Tibial artery (tissue), 4 donors: ENCODE measurements around the gene TBX20.
"Not testable (repeated sequence)": the region's sequence is repeated elsewhere in the genome, so short reads cannot be mapped to it uniquely, and the experiment has no call there.

Experiments used
- DNase-seq, 2 donors: peaks; one replicate each; pipeline ENCODE4 v3.0.0-alpha.2; 2019
- H3K27ac ChIP-seq, 2 donors: fragments of 200-600 bp; sonication (generic) in 1 of 2; 1 replicate in 1 of 2; 2 replicates in 1 of 2; pipeline ENCODE4 v1.5.1; 2018 to 2019; ENCODE audit warnings: mild to moderate bottlenecking in 1 of 2
- H3K27me3 ChIP-seq, 2 donors: fragments of 200-600 bp; sonication (generic) in 1 of 2; one replicate each; pipeline versions ENCODE4 v1.5.1 to v1.6.0; 2016 to 2019
- H3K36me3 ChIP-seq, 3 donors: fragments of 200-600 bp; sonication (generic) in 2 of 3; one replicate each; pipeline ENCODE4 v1.5.1; 2016 to 2019; ENCODE audit warnings: mild to moderate bottlenecking in 2 of 3
- H3K4me1 ChIP-seq, 4 donors: fragments of 200-600 bp; sonication (generic) in 2 of 4; 1 replicate in 3 of 4; 2 replicates in 1 of 4; pipeline ENCODE4 v1.5.1; 2016 to 2019
- H3K4me3 ChIP-seq, 2 donors: fragments of 200-600 bp; sonication (generic) in 1 of 2; 1 replicate in 1 of 2; 2 replicates in 1 of 2; pipeline ENCODE4 v1.5.1; 2018 to 2019; ENCODE audit warnings: mild to moderate bottlenecking in 2 of 2
- H3K9me3 ChIP-seq, 3 donors: fragments of 200-600 bp; sonication (generic) in 1 of 3; one replicate each; pipeline ENCODE4 v1.5.1; 2016 to 2019
- intact Hi-C: fragments of 100-400 bp; cut with DNase I; formaldehyde crosslinking; loops from one replicate; pipeline ENCODE4 v1.15.0; 2023; ENCODE audit warnings: low total_unique reads

Gene TBX20

DNA sequence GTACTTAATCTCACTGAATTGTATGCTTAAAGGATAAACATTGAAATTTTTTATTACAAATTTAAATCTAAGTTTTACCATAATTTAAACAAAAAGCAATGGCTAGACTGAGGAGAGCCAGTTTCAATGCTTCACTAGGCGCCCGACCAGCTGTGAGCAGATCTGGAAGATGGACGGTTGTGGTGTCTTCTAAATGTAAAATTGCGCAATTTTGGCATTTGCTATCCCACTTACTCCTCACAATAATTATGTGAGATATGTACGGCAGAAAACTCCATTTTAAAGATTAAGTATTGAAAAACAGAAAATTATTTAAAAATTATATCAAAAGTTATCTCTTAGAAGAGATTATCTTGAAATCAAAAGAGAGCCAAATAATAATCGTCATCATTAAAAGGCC, 73.2 kb downstream of the TBX20 start:
- H3K27me3 ChIP-seq, H3K27ac ChIP-seq, DNase-seq, H3K4me3 ChIP-seq, H3K36me3 ChIP-seq, intact Hi-C loops, H3K9me3 ChIP-seq, H3K4me1 ChIP-seq: not testable (repeated sequence)

DNA sequence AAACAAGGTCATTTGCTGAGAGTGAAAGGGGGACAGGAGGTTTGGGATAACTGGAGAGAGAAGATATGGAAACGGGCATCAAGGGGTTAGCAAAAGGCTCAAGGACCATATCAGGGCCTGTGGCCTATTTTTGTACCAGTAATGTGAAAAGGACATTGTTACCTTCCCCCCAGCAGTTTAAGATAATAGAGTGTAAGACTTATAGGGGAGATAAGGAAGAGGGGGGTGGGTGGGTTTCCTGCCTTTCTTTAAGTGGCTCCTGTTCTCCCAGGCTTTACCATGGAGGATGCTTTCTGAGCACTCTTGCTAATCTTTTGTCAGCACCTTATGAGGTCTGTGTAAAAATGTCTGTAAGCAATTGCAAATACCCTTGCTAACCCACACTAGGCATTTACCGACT, 80.7 kb downstream of the TBX20 start:
- H3K27ac ChIP-seq, H3K4me3 ChIP-seq: not testable (repeated sequence)

DNA sequence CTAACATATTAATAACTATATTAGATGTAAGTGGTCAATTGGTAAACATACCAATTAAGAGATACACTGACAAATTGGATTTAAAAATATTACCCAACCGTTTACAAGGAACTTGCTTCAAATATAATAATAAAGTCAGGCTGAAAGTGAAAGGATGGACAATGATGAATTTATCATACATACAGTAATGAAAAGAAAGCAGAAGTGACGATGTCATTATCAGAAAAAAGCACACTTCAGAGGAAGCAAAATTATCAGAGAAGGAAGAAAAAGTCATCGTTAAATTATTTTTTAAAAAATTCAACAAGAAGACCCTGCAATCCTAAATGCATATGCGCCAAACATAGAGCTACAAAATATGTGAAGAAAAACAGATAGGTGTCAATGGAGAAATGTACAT, 81.8 kb downstream of the TBX20 start:
- H3K4me3 ChIP-seq, H3K27ac ChIP-seq, DNase-seq, H3K4me1 ChIP-seq, H3K27me3 ChIP-seq, intact Hi-C loops, H3K9me3 ChIP-seq, H3K36me3 ChIP-seq: not testable (repeated sequence)

More for the DNA sequence above, 80.7 kb downstream of the TBX20 start:
- H3K27me3 ChIP-seq, H3K9me3 ChIP-seq, H3K4me1 ChIP-seq, intact Hi-C loops, DNase-seq, H3K36me3 ChIP-seq: not testable (repeated sequence)

DNA sequence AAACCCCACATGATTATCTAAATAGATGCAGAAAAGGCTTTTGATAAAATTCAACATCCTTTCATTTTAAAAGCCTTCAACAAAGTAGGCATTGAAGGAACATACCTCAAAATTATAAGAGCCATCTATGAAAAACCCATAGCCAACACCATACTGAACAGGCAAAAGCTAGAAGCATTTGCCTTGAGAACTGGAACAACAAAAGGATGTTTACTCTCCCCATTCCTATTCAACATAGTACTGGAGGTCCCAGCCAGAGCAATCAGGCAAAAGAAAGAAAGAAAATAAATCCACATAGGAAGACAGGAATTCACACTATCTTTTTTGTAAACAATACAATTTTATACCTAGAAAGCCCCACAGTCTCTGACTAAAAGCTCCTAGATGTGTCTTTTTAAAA, 86.2 kb downstream of the TBX20 start:
- DNase-seq, H3K4me3 ChIP-seq, H3K9me3 ChIP-seq, intact Hi-C loops, H3K27me3 ChIP-seq, H3K4me1 ChIP-seq, H3K27ac ChIP-seq, H3K36me3 ChIP-seq: not testable (repeated sequence)

DNA sequence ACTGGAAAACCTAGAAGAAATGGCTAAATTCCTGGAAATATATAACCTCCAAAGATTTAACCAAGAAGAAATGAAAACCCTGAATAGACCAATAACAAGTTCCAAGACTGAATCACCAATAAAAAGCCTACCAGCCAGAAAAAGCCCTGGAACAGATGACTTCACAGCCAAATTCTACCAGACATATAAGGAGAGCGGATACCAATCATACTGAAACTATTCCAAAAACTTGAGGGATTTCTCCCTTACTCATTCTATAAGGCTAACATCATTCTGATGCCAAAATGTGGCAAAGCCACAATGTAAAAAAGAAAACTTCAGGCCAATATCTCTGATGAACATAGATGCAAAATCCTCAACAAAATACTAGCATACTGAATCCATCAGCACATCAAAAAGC, 86.7 kb downstream of the TBX20 start:
- H3K36me3 ChIP-seq, H3K27me3 ChIP-seq, H3K9me3 ChIP-seq, H3K4me3 ChIP-seq, H3K4me1 ChIP-seq, intact Hi-C loops, H3K27ac ChIP-seq, DNase-seq: not testable (repeated sequence)

DNA sequence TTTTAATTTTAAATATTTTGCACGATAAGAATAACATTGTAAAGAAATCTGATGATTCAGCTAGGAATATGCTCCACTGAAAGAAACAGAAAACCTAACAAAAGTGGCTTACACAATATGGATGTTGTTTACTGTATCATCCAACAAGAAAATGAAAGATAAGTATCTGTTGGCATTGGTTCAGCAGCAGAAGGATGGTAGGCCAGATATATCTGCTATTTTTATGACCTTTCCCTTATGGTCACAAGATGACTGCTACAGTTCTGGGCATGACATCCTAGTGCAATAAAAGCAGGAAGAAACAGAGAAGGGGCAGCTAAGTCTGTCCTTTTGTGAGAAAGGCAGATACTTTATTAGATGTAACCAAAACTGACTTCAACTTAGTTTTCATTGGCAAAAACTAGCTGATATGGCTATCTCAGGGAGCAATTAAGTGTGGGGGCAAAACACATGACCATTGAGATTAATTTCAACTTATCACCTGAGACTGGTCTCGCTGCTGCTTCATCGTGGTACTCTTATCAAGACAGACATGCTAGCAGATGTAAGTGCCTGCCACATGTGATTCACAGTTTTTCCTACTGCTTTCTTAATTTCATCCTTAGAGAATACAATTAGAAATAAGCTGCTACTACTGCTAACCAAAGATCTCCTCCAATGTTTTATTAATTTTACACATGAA, 92.7 kb downstream of the TBX20 start:
- H3K4me1 ChIP-seq, H3K36me3 ChIP-seq, DNase-seq, H3K27me3 ChIP-seq, intact Hi-C loops, H3K4me3 ChIP-seq, H3K9me3 ChIP-seq, H3K27ac ChIP-seq: not testable (repeated sequence)
